HepG2 (cell line): Measurements from ENCODE around the gene PIEZO1. TPM values are rescaled to one million over a fixed set of nuclear protein-coding genes. Genes with fewer than 3 reads are reported as not detected.

ENCODE experiments used
- FOXK2 ChIP-seq: fragments of 450-650 bp; IDR thresholded peaks from 2 replicates; pipeline ENCODE4 v1.6.1; 2016
- GLI4 ChIP-seq: sonication (generic); formaldehyde crosslinking; IDR thresholded peaks from 2 replicates; pipeline ENCODE4 v1.5.1; 2020; ENCODE audit warnings: missing genetic modification reagents, mild to moderate bottlenecking, moderate library complexity, borderline replicate concordance
- JDP2 ChIP-seq: sonication (generic); formaldehyde crosslinking; IDR thresholded peaks from 2 replicates; pipeline ENCODE4 v1.8.1; 2022; ENCODE audit warnings: missing genetic modification reagents, borderline replicate concordance
- RXRB ChIP-seq: IDR thresholded peaks from 2 replicates; pipeline ENCODE4 v1.6.1; 2016; ENCODE audit warnings: borderline replicate concordance, missing genetic modification reagents, missing compliant biosample characterization
- ZFP82 ChIP-seq: sonication (generic); formaldehyde crosslinking; IDR thresholded peaks from 2 replicates; pipeline ENCODE4 v1.5.1; 2020; ENCODE audit warnings: mild to moderate bottlenecking, missing genetic modification reagents, borderline replicate concordance
- ZMYM3 ChIP-seq: sonication (generic); formaldehyde crosslinking; IDR thresholded peaks from 2 replicates; pipeline ENCODE4 v1.5.1; 2020; ENCODE audit warnings: mild to moderate bottlenecking, missing genetic modification reagents
- ZNF512 ChIP-seq: sonication (generic); formaldehyde crosslinking; IDR thresholded peaks from 2 replicates; pipeline ENCODE4 v1.4.0; 2020; ENCODE audit warnings: mild to moderate bottlenecking, missing genetic modification reagents
- ZNF816 ChIP-seq: sonication (generic); formaldehyde crosslinking; IDR thresholded peaks from 2 replicates; pipeline ENCODE4 v1.8.0; 2022; ENCODE audit warnings: missing genetic modification reagents, mild to moderate bottlenecking, borderline replicate concordance
- polyA plus RNA-seq, 8 experiments: library from polyadenylated mRNA; depleted of rRNA in 3 of 8; stranded (reverse) in 7 of 8; unstranded in 1 of 8; fragments of >200 nt; fragmentation: Illumina TruSeq in 4 of 8; extraction: Trizol in 4 of 8; gene quantifications; 2 replicates each; pipeline versions ENCODE4 v1.2.1 to v1.2.3, GENCODE V29; 2011 to 2016; ENCODE audit warnings: low read depth in 4 of 8, missing spikeins in 1 of 8, mixed read lengths in 1 of 8; ENCODE audit not compliant: insufficient read depth in 1 of 8
- total RNA-seq, 5 experiments: library from RNA; depleted of rRNA; stranded (reverse); fragments of >200 nt; fragmentation: Illumina TruSeq; extraction: Trizol; gene quantifications; 2 replicates each; pipeline ENCODE4 v1.2.3, GENCODE V29; 2016; ENCODE audit warnings: low read depth in 1 of 5
- TF ChIP-seq, protein P1 (sequence below): sonication (generic); formaldehyde crosslinking; IDR thresholded peaks from 2 replicates; pipeline ENCODE4 v1.4.0; 2020; ENCODE audit warnings: mild to moderate bottlenecking, low read depth, missing genetic modification reagents

Gene PIEZO1
- total and polyA plus RNA-seq, 2 of the 13 experiments (the other 11 are each of a cell fraction or from before 2014, with no cell fraction given), result 67.9 to 85.0 TPM

DNA sequence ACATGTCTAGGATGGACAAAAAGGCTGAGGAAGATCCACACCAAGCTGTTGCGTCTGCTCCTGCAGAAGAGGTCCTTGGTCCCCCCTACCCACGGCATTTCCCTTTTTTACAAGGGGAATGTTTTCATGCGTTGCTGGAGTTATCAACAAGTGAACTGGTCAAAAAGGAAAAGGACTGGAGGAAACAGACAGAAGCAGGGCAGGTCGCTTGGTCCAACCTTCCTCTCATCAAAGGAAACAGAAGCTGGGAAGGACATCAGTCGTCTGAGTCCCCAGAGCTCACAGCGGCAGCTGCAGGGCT, 26.1 kb downstream of the PIEZO1 start (continued):
- TF ChIP-seq ZFP82 (CRISPR knock-in tag), result 0 out of 2 replicates have a peak, but pooled peaks have one; percentile 83
- 0 out of 2 replicates have a peak, but pooled peaks have one; percentile 36 for TF ChIP-seq ZNF816
- TF ChIP-seq ZMYM3 (CRISPR knock-in tag), result no peak
- TF ChIP-seq, protein P1, sequence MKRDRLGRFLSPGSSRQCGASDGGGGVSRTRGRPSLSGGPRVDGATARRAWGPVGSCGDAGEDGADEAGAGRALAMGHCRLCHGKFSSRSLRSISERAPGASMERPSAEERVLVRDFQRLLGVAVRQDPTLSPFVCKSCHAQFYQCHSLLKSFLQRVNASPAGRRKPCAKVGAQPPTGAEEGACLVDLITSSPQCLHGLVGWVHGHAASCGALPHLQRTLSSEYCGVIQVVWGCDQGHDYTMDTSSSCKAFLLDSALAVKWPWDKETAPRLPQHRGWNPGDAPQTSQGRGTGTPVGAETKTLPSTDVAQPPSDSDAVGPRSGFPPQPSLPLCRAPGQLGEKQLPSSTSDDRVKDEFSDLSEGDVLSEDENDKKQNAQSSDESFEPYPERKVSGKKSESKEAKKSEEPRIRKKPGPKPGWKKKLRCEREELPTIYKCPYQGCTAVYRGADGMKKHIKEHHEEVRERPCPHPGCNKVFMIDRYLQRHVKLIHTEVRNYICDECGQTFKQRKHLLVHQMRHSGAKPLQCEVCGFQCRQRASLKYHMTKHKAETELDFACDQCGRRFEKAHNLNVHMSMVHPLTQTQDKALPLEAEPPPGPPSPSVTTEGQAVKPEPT (CRISPR knock-in tag), result 0 out of 2 replicates have a peak, but pooled peaks have one; percentile 14
- TF ChIP-seq GLI4 (CRISPR knock-in tag), result 0 out of 2 replicates have a peak, but pooled peaks have one; percentile 17
- TF ChIP-seq RXRB (CRISPR knock-in tag), result no peak
- no peak for TF ChIP-seq FOXK2
- 0 out of 2 replicates have a peak, but pooled peaks have one; percentile 28 for TF ChIP-seq ZNF512 (CRISPR knock-in tag)
- no peak for TF ChIP-seq JDP2
